ENCODE measurements around the gene EID1.

- TF ChIP-seq POLR2AphosphoS5 (IDR thresholded peaks at IDR 0.05), result no peak
- no peak for TF ChIP-seq CTCF (IDR thresholded peaks at IDR 0.05)
- TF ChIP-seq EP300 (IDR thresholded peaks at IDR 0.05), result no peak
- TF ChIP-seq POLR2A (IDR thresholded peaks at IDR 0.05; ENCODE audit: low read depth), result no peak
Observed at GRCh38 chr15:48883699-48884098, 5.8 kb downstream of the EID1 start.

All from esophagus muscularis mucosa (tissue), 4 donors.